ENCODE measurements around the gene ADSS1.
"Not testable (repeated sequence)": the region's sequence is repeated elsewhere in the genome, so short reads cannot be mapped to it uniquely, and the experiment has no call there.

ADSS1 gene

GRCh38 chr14:104717646-104718045 is 6.4 kb upstream of the ADSS1 start:
- DNase-seq, result no peak

DNA sequence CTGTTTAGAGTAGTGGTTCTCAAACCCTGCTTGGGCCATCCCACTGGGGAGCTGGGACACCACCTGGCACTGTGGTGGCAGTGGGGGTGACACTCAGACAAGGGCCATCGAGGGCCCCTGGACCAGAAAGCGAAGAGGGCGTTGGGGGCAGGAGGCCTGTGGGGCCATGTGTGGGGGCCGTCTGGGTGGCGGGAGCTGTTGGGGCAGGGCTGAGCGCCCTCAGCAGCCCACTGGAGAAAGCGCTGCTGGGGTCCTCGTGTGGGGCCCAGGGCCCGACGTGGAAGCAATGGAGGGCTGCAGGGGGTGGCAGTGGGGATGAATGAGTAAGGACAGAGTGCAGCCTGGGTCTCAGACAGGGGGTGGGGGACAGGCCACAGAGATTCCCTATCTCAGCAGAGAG is 5.9 kb upstream of the ADSS1 start:
- no peak for DNase-seq

- DNase-seq, result no peak
Measured at GRCh38 chr14:104718871-104719270, 5.2 kb upstream of the ADSS1 start.

- DNase-seq, result no peak
Measured at GRCh38 chr14:104719343-104719742, 4.7 kb upstream of the ADSS1 start.

GRCh38 chr14:104721505-104722431 is 2.3 kb upstream of the ADSS1 start:
- no peak for DNase-seq

- no peak for DNase-seq
Measured at GRCh38 chr14:104722938-104723650, 935 bp upstream of the ADSS1 start.

- DNase-seq, result no peak
Measured at GRCh38 chr14:104724407-104724980, 465 bp downstream of the ADSS1 start.

- DNase-seq, result no peak
Measured at GRCh38 chr14:104724981-104725771, 1.1 kb downstream of the ADSS1 start.

GRCh38 chr14:104725772-104726548 is 1.9 kb downstream of the ADSS1 start:
- no peak for DNase-seq

DNA sequence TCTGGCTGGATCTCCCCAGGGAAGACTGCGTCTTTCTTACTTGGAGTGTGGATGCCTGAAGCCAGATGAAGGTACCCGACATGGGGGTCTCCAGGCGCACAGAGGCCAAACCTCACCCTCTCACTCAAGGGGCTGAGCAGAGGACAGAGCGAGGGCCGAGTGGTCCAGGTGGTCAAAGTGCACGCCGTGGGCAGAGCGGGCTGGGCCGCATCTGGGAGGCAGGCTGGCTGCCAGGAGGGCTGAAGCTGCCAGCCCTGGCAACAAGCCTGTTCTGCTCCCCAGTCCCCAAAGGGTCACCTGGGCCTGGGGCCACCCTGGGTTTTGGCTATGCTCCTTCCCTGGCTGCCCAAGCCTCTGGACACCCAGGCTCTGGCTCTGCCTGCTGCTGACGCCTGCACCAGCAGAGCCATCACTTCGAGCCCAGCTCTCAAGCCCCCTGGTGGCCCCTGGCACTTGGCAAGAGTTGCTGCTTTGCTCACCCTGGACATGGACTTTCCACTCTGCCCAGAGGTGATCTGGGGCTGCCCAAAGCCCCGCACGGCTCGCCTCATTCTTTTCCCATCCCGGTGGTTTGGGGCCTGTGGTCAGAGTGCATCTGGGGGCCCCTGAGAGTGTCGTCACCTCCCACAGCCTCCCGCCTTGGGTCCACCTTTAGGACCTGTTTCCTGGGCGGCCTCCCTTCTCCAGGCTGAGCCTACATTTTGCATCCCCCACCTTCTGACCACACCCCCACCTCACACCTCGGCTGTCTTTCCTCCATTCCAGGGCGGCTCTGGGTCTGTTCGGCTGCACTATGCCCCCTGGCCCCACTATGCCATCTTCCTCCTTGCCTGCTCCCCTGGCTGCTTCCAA is 2.8 kb downstream of the ADSS1 start:
- DNase-seq, result no peak

DNA sequence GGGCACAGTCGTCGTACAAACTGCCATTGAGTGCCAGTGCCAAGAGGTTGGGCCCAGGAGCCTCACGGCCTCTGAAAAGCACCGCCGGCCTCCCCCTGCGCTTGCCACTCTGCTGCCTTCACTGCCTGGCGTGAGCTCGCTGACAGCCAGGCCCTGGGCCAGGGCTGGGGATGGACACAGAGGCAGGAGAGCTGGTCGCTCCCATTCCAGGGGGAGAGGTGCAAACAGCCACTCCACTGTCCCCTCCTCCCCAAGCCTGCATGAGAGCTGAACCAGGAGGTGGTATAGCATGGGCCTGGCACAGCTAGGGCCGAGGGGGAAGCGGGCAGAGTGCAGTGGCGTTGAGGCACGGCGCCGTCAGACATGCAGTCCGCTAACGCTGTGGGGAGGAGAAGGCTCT is 4.6 kb downstream of the ADSS1 start:
- no peak for DNase-seq

DNA sequence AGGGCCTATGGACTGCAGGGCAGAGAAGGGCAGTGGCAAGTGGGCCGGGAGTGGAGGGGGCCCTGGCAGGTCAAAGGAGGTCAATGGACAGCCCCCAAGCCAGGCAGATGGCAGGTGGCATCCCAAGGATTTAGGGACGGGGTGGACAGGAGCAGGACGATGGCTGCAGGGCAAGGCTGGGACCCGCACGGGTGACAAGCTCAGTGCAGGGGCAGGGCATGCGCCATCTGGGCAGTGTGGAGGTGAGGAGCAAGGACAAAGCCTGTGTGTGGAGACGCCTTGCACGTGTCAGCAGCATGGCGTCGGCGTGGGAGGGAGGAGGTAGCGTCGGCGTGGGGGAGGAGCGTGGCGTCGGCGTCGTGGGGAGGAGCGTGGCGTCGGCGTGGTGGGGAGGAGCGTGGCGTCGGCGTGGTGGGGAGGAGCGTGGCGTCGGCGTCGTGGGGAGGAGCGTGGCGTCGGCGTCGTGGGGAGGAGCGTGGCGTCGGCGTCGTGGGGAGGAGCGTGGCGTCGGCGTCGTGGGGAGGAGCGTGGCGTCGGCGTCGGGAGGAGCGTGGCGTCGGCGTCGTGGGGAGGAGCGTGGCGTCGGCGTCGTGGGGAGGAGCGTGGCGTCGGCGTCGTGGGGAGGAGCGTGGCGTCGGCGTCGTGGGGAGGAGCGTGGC is 5.3 kb downstream of the ADSS1 start:
- not testable (repeated sequence) for DNase-seq

DNA sequence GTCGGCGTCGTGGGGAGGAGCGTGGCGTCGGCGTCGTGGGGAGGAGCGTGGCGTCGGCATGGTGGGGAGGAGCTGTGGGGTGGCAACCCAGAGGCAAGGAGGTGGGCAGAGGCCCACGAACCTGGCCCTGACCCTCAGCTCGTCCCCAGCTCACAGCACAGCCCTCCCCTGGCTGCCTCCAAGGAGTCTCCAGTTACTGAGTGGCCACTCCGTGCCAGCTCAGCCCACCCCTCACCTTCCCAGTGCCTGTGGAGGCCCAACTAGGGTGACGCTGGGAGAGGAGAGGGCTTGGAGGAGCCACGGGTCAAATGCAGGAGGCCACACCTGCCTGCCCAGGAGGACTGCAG is 5.8 kb downstream of the ADSS1 start:
- no peak for DNase-seq

DNA sequence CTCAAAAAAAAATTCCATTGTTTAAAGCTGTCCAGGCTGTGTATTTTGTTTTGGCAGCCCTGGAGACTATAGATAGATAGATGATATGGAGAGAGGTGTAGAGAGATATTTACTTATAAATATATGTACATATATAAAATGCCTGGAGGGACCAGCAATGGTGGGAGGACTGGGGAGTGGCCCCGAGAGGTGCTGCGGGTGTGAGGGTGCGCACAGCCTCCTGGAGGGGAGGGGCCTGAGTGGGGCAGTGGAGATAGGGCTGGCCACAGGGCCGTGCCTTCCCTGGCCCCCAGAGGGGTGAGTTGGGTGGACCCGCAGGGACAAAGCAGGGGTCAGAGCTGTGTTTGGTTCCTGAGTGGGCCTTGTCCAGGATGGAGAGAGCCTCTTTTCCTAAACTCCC is 6.5 kb downstream of the ADSS1 start:
- DNase-seq, result no peak

DNA sequence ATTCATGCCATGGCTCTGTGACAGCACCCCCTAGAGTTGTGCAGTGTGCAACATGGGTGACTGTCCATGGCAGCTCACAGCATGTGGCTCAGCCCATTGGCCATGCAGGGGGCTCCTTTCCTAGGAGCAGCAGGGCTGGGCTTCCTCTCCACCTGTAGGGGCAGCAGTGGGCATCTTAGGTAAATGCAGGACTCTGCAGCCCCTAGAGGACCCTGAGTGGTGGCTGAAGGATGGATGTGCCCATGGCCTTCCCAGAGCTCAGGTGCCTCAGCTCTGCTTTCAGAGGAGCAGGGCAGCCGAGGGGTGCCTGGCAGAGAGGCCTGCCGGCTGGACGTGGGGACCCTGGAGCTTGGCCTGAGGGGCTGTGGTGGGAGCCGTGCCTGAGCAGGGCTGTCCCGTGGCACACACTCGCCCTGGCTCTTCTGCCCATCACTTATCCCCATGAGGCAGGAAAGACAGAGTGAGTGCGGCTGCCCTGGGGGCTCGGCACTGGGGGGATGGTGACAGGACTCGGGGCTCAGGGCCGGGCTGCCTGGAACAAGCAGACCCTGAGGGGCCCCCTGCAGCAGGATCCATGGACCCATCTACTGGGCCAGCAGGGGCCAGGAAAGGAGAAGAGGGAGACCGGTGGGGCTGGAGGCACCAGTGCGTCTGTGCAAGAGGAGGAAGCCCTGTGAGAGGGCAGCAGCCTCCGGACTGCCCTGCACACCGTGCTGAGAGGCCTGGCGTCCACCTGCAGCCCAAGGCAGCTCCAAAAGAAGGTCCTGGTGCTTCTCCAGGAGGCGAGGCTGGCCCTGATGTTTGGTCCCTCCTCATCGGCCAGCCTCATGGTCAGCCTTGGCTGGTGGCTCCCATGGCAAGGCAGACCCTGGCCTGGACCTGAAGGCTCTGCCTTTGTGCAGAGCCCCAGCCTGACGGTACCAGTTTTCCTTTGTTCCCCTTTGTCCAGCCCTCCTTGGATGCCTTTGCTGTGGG is 7.6 kb downstream of the ADSS1 start:
- DNase-seq, result no peak

DNA sequence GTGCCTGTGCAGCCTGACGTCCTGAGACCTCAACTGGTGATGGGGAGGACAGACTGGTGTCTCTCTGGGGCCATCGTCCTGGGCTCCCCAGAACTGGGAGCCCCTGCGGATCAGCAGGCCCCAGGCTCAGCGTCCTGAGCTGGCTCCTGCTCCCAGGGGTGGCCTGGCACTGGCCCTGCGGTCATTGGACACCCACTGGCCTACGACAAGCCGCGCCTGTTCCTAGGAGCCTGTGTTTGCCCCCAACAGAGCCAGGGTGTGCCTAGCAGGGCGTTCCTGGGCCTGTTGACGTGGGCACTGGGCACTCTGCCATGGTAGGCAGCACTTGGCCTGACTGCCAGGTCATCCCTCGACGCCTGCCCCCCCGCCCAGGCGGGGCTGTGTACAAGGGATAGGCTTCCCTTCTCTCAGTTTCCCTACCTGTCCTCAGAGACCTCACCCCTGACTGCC is 8.4 kb downstream of the ADSS1 start:
- no peak for DNase-seq

GRCh38 chr14:104732931-104733681 is 9.1 kb downstream of the ADSS1 start:
- no peak for DNase-seq

DNA sequence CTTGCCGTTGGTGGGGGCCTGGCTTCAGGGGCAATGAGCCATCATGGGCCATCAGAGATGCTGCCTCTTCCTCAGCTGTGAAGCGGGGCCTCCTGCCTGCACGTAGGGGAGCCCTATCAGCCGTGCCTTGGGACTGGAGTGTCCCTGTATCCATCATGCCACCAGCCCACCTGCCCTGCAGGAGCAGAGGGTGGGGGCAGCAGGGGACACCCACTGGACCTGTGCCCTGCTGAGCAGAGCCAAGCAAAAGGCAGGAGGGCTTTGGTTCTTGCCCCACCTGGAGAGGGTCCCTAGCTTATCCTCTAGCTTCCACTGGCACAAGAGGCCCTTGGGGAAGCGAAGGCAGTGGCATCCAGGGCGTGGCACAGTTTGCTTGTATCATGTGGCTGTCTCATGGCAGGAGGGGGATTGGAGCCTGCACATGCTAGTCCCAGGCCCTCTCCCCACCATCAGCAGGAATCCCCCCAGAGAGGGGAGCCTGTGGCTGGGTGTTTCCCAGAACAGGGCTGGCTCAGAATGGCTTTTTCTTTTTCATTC is 10.1 kb downstream of the ADSS1 start:
- no peak for DNase-seq

All from GOT3 (cell line).